OCI-LY7 (cell line): ENCODE results near the gene SLC5A10.
"Not testable (repeated sequence)": the region's sequence is repeated elsewhere in the genome, so short reads cannot be mapped to it uniquely, and the experiment has no call there.

Experiments
- EZH2phosphoT487 ChIP-seq: fragments of 200-600 bp; sonication (generic); IDR thresholded peaks from 2 replicates; pipeline ENCODE4 v1.6.1; 2018; ENCODE audit warnings: low read depth, borderline replicate concordance, mild to moderate bottlenecking, mixed run types, antibody characterized with exemption, low read length, moderate library complexity, mixed read lengths
- TF ChIP-seq, protein P1 (sequence below): fragments of 200-600 bp; sonication (generic); conservative IDR thresholded peaks from 2 replicates; pipeline ENCODE4 v1.5.1; 2014; ENCODE audit warnings: mild to moderate bottlenecking, antibody characterized with exemption, low read length, moderate library complexity, mixed read lengths

DNA sequence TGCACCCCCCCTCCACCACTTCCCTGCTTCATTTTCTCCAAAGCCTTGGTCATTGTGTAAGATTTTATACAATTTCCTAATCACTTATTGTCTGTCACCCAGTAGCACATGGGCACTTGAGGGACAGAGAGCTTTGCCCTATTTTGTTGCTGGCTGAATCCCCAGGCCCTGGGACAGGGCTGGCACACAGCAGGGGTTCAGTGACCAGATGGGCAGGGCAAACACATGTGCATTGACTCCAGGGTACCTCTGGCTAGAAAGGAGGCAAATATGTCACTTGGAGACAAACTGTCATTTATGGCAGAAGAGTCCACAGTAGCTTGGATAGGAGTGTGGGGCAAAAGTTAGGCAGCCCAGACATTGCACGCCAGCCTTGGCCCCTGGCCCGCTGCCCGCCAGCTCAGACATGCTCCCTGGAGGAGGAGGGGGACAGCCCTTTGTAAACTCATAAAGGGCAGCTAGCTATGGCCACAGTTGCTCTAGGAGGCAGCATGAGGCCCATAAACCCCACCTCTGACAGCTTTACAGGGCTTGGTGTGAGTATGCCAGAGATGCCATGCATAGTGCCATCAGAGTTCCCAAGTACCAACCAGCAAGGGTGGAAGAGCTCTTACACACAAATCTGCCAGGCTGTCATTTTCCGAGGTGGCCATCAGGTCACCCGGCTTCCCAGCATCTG lies 78.9 kb downstream of the SLC5A10 start:
- TF ChIP-seq, protein P1, sequence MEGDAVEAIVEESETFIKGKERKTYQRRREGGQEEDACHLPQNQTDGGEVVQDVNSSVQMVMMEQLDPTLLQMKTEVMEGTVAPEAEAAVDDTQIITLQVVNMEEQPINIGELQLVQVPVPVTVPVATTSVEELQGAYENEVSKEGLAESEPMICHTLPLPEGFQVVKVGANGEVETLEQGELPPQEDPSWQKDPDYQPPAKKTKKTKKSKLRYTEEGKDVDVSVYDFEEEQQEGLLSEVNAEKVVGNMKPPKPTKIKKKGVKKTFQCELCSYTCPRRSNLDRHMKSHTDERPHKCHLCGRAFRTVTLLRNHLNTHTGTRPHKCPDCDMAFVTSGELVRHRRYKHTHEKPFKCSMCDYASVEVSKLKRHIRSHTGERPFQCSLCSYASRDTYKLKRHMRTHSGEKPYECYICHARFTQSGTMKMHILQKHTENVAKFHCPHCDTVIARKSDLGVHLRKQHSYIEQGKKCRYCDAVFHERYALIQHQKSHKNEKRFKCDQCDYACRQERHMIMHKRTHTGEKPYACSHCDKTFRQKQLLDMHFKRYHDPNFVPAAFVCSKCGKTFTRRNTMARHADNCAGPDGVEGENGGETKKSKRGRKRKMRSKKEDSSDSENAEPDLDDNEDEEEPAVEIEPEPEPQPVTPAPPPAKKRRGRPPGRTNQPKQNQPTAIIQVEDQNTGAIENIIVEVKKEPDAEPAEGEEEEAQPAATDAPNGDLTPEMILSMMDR: not testable (repeated sequence)
- not testable (repeated sequence) for TF ChIP-seq EZH2phosphoT487
